ENCODE data around the gene SYNPO2.

SYNPO2 gene

DNA sequence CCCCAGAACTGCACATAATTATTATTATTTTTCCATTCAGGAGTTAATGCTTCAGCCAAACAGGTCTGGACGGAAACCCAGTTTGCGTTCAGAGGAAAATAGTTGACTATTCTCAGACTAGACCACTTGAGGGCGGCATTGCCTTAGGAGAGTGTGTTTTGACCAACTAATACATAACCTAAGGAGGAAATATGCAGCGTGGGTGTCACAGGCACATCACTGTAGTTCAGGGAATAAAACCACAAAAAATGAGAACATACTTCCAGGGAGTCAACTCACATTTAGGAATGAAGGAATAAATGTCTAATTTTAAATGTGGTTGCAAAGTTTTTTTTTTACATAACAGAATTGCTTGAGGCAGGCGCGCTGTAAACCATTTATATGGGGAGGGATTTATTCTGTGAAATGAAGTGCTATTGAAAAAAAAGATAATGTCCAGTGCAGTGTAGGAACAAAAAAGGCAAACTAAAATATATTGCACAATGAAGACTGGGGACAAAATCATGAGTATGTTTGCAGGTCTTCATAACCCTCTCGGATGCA is 93.3 kb downstream of the SYNPO2 start:
- Histone ChIP-seq H3K79me1 (replicated peaks; ENCODE audit: low read length, poor library complexity, severe bottlenecking) (no peaks in the 10 kb centered on the region), H3K4ac (ENCODE audit: low read depth in 1 of 2, low read length in 2 of 2) (no peak overlapping the region), H2BK12ac (ENCODE audit: low read length in 2 of 2) (no peak overlapping the region), H3K4me3 (ENCODE audit: insufficient read depth in 1 of 2, low read depth in 1 of 2, low read length in 2 of 2) (peak overlapping the region in 1 of 2 experiments; percentile 15), H3K9ac (ENCODE audit: low read length) (peak overlapping the region; percentile 62), H3K23ac (ENCODE audit: low read length in 2 of 2) (no peak overlapping the region), H2BK5ac (ENCODE audit: low read depth, low read length, poor library complexity, severe bottlenecking) (no peak overlapping the region), H2BK120ac (ENCODE audit: low read depth, low read length) (no peak overlapping the region), H3K4me2 (ENCODE audit: low read length, poor library complexity, severe bottlenecking) (no peak overlapping the region), H4K91ac (ENCODE audit: low read length) (no peak overlapping the region), H3K4me1 (ENCODE audit: control insufficient read depth, insufficient read depth, low read depth, low read length) (no peaks in the 10 kb centered on the region), H3K9me3 (ENCODE audit: control insufficient read depth, low read length) (no peaks in the 10 kb centered on the region), H2AK5ac (ENCODE audit: low read length, severe bottlenecking) (no peak overlapping the region), H3K18ac (ENCODE audit: low read depth in 1 of 2, low read length in 2 of 2) (no peak overlapping the region), H3K36me3 (ENCODE audit: control insufficient read depth in 1 of 2, insufficient read depth in 2 of 2, low read depth in 1 of 2, low read length in 2 of 2) (no peaks in the 10 kb centered on the region), H4K8ac (ENCODE audit: low read length) (no peak overlapping the region), H2BK15ac (ENCODE audit: low read depth, poor library complexity, severe bottlenecking) (no peak overlapping the region), H3K27ac (ENCODE audit: low read length, poor library complexity, severe bottlenecking) (no peak overlapping the region), H3K14ac (ENCODE audit: low read length in 2 of 2) (no peak overlapping the region), H3K27me3 (ENCODE audit: control insufficient read depth in 1 of 2, insufficient read depth in 1 of 2, low read length in 2 of 2) (no peaks in the 10 kb centered on the region), H2AFZ (ENCODE audit: low read depth, low read length) (no peak overlapping the region)
- peak; percentile 79 for DNase-seq
- WGBS: 41% methylated on average over 7 of the region's 7 CpGs

DNA sequence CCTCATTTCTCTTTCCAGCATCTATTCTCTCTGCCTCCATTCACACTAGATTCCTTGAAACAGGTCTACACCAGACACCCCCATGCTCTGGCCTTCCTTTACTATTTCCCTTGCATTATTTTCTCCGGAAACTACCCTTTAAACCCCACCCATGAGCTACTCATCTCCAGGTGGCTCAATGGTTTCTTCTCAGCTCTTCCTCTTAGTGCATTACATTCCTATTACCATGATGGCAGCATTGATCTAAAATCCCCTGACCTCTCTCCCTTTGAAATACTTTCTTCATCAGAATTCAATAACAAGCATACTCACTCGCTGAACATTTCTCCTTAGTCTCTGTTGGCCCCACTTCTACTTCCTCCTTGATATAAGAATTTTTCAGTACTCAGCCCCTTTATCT is 94.6 kb downstream of the SYNPO2 start:
- Histone ChIP-seq H3K4me2 (ENCODE audit: low read length, poor library complexity, severe bottlenecking) (no peak overlapping the region), H3K14ac (ENCODE audit: low read length in 2 of 2) (no peak overlapping the region), H3K4ac (ENCODE audit: low read depth in 1 of 2, low read length in 2 of 2) (no peak overlapping the region), H2AK5ac (ENCODE audit: low read length, severe bottlenecking) (no peak overlapping the region), H4K8ac (ENCODE audit: low read length) (no peak overlapping the region), H3K4me3 (ENCODE audit: insufficient read depth in 1 of 2, low read depth in 1 of 2, low read length in 2 of 2) (no peak overlapping the region), H3K79me1 (replicated peaks; ENCODE audit: low read length, poor library complexity, severe bottlenecking) (no peaks in the 10 kb centered on the region), H3K27ac (ENCODE audit: low read length, poor library complexity, severe bottlenecking) (no peak overlapping the region), H3K4me1 (ENCODE audit: control insufficient read depth, insufficient read depth, low read depth, low read length) (no peaks in the 10 kb centered on the region), H3K36me3 (ENCODE audit: control insufficient read depth in 1 of 2, insufficient read depth in 2 of 2, low read depth in 1 of 2, low read length in 2 of 2) (no peaks in the 10 kb centered on the region), H2BK12ac (ENCODE audit: low read length in 2 of 2) (no peak overlapping the region), H2BK15ac (ENCODE audit: low read depth, poor library complexity, severe bottlenecking) (no peak overlapping the region), H3K23ac (ENCODE audit: low read length in 2 of 2) (no peak overlapping the region), H2BK5ac (ENCODE audit: low read depth, low read length, poor library complexity, severe bottlenecking) (no peak overlapping the region), H3K9me3 (ENCODE audit: control insufficient read depth, low read length) (no peaks in the 10 kb centered on the region), H3K9ac (ENCODE audit: low read length) (no peak overlapping the region), H2BK120ac (ENCODE audit: low read depth, low read length) (no peak overlapping the region), H2AFZ (ENCODE audit: low read depth, low read length) (no peak overlapping the region), H3K27me3 (ENCODE audit: control insufficient read depth in 1 of 2, insufficient read depth in 1 of 2, low read length in 2 of 2) (no peaks in the 10 kb centered on the region), H4K91ac (ENCODE audit: low read length) (no peak overlapping the region), H3K18ac (ENCODE audit: low read depth in 1 of 2, low read length in 2 of 2) (no peak overlapping the region)
- no peak for DNase-seq
- 88% methylated on average over 2 of the region's 2 CpGs for WGBS

GRCh38 chr4:118983831-118984230 is 95.2 kb downstream of the SYNPO2 start:
- Histone ChIP-seq H3K9me3 (ENCODE audit: control insufficient read depth, low read length) (no peaks in the 10 kb centered on the region), H3K18ac (ENCODE audit: low read depth in 1 of 2, low read length in 2 of 2) (no peak overlapping the region)

DNA sequence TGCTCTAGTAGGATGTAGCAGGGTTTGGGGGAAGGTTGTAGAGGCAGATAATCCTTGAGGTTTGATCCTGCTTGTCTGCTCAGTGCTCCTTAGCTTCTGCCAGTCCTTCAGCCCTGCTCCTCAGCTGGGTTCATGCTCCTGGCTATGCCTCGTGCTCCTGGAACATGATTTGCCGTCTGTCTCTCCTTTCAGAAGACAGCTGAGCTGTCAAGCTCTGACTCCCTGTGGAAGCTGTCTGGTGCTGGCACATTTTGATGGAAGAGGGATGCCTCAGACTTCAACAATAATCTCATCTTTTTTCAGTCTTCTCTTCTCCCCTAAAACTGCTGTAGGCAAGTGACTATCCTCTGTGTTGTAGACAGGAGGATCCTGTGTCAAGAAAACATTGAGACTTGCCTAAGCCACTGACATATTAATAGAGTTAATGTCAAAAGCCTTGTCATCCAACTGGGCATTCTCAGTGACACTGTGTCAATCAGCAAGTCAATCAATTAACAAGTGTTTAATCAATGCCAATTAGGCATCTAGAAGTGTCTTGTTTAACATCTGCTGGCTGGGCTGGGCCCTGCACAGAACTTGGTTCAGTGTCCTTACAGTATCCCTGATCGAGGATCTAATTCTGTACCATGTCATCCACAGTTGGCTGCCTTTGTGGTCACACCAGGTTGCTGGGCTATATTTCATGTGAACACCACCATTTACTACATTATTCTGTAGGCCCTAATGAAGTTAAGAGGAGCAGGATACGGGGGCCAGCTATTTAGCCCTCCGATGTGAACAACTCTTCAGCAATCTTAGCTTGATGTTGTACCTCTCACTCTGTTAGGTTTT is 96.7 kb downstream of the SYNPO2 start:
- Histone ChIP-seq H2AFZ (ENCODE audit: low read depth, low read length) (no peak overlapping the region), H2BK15ac (ENCODE audit: low read depth, poor library complexity, severe bottlenecking) (no peak overlapping the region), H3K79me1 (replicated peaks; ENCODE audit: low read length, poor library complexity, severe bottlenecking) (no peaks in the 10 kb centered on the region), H3K27me3 (ENCODE audit: control insufficient read depth in 1 of 2, insufficient read depth in 1 of 2, low read length in 2 of 2) (no peaks in the 10 kb centered on the region), H3K4me1 (ENCODE audit: control insufficient read depth, insufficient read depth, low read depth, low read length) (peaks cover 1% of the 10 kb centered on the region), H4K91ac (ENCODE audit: low read length) (no peak overlapping the region), H2AK5ac (ENCODE audit: low read length, severe bottlenecking) (no peak overlapping the region), H2BK120ac (ENCODE audit: low read depth, low read length) (no peak overlapping the region), H3K18ac (ENCODE audit: low read depth in 1 of 2, low read length in 2 of 2) (no peak overlapping the region), H3K9me3 (ENCODE audit: control insufficient read depth, low read length) (no peaks in the 10 kb centered on the region), H3K27ac (ENCODE audit: low read length, poor library complexity, severe bottlenecking) (no peak overlapping the region), H3K23ac (ENCODE audit: low read length in 2 of 2) (no peak overlapping the region), H4K8ac (ENCODE audit: low read length) (no peak overlapping the region), H2BK5ac (ENCODE audit: low read depth, low read length, poor library complexity, severe bottlenecking) (no peak overlapping the region), H2BK12ac (ENCODE audit: low read length in 2 of 2) (no peak overlapping the region), H3K4me3 (ENCODE audit: insufficient read depth in 1 of 2, low read depth in 1 of 2, low read length in 2 of 2) (no peak overlapping the region), H3K14ac (ENCODE audit: low read length in 2 of 2) (no peak overlapping the region), H3K4me2 (ENCODE audit: low read length, poor library complexity, severe bottlenecking) (no peak overlapping the region), H3K36me3 (ENCODE audit: control insufficient read depth in 1 of 2, insufficient read depth in 2 of 2, low read depth in 1 of 2, low read length in 2 of 2) (no peaks in the 10 kb centered on the region), H3K9ac (ENCODE audit: low read length) (no peak overlapping the region), H3K4ac (ENCODE audit: low read depth in 1 of 2, low read length in 2 of 2) (no peak overlapping the region)
- WGBS: 97% methylated on average over 3 of the region's 5 CpGs
- DNase-seq: no peak

More at GRCh38 chr4:118983831-118984230, 95.2 kb downstream of the SYNPO2 start:
- H3K27me3 ChIP-seq (ENCODE audit: control insufficient read depth in 1 of 2, insufficient read depth in 1 of 2, low read length in 2 of 2): no peaks in the 10 kb centered on the region
- no peak overlapping the region for H3K4ac ChIP-seq (ENCODE audit: low read depth in 1 of 2, low read length in 2 of 2)
- H3K4me3 ChIP-seq (ENCODE audit: insufficient read depth in 1 of 2, low read depth in 1 of 2, low read length in 2 of 2): no peak overlapping the region
- no peak overlapping the region for H2BK5ac ChIP-seq (ENCODE audit: low read depth, low read length, poor library complexity, severe bottlenecking)
- DNase-seq: no peak
- WGBS: 90% methylated on average over 1 of the region's 1 CpG
- H3K27ac ChIP-seq (ENCODE audit: low read length, poor library complexity, severe bottlenecking): no peak overlapping the region
- no peak overlapping the region for H2BK15ac ChIP-seq (ENCODE audit: low read depth, poor library complexity, severe bottlenecking)
- no peak overlapping the region for H3K9ac ChIP-seq (ENCODE audit: low read length)
- H2BK12ac ChIP-seq (ENCODE audit: low read length in 2 of 2): no peak overlapping the region
- H4K91ac ChIP-seq (ENCODE audit: low read length): no peak overlapping the region
- H3K79me1 ChIP-seq (replicated peaks; ENCODE audit: low read length, poor library complexity, severe bottlenecking): no peaks in the 10 kb centered on the region
- no peak overlapping the region for H2AFZ ChIP-seq (ENCODE audit: low read depth, low read length)
- H4K8ac ChIP-seq (ENCODE audit: low read length): no peak overlapping the region
- no peaks in the 10 kb centered on the region for H3K36me3 ChIP-seq (ENCODE audit: control insufficient read depth in 1 of 2, insufficient read depth in 2 of 2, low read depth in 1 of 2, low read length in 2 of 2)
- H3K23ac ChIP-seq (ENCODE audit: low read length in 2 of 2): no peak overlapping the region
- H3K4me2 ChIP-seq (ENCODE audit: low read length, poor library complexity, severe bottlenecking): no peak overlapping the region
- H2BK120ac ChIP-seq (ENCODE audit: low read depth, low read length): no peak overlapping the region
- no peak overlapping the region for H2AK5ac ChIP-seq (ENCODE audit: low read length, severe bottlenecking)
- H3K4me1 ChIP-seq (ENCODE audit: control insufficient read depth, insufficient read depth, low read depth, low read length): no peaks in the 10 kb centered on the region
- H3K14ac ChIP-seq (ENCODE audit: low read length in 2 of 2): no peak overlapping the region

Data from mesenchymal stem cell (in vitro differentiated cells and primary cell).